ENCODE data around the gene CBLC.

The CBLC gene

GRCh38 chr19:44744871-44745332 is 32.8 kb upstream of the CBLC start:
- Histone ChIP-seq H3K27ac (peak overlapping the region; percentile 6; the same call in 1 of the 2 replicates), H3K9ac (ENCODE audit: insufficient read length) (no peak overlapping the region), H3K4me3 (0 out of 2 replicates have a peak overlapping the region, but pooled peaks have one; percentile 18), H3K36me3 (ENCODE audit: insufficient read depth, low read length) (no peaks in the 10 kb centered on the region), H3K9me3 (ENCODE audit: low read depth, low read length) (no peaks in the 10 kb centered on the region)
- TF ChIP-seq FOXP2 (optimal IDR thresholded peaks at IDR 0.05; ENCODE audit: control extremely low read depth, extremely low read length, insufficient read depth) (no peak), POLR2AphosphoS5 (IDR thresholded peaks at IDR 0.05; ENCODE audit: borderline replicate concordance, low read depth, low read length) (no peak), EZH2 (IDR thresholded peaks at IDR 0.05) (no peak)
- no peak for DNase-seq (ENCODE audit: low read depth, low spot score)

- Histone ChIP-seq H3K4me3 (0 out of 2 replicates have a peak overlapping the region, but pooled peaks have one; percentile 18), H3K27ac (no peak overlapping the region), H3K9me3 (ENCODE audit: low read depth, low read length) (no peaks in the 10 kb centered on the region), H3K9ac (ENCODE audit: insufficient read length) (no peak overlapping the region), H3K36me3 (ENCODE audit: insufficient read depth, low read length) (no peaks in the 10 kb centered on the region)
- TF ChIP-seq EZH2 (IDR thresholded peaks at IDR 0.05) = no peak
- TF ChIP-seq FOXP2 (optimal IDR thresholded peaks at IDR 0.05; ENCODE audit: control extremely low read depth, extremely low read length, insufficient read depth) = no peak
- no peak for TF ChIP-seq POLR2AphosphoS5 (IDR thresholded peaks at IDR 0.05; ENCODE audit: borderline replicate concordance, low read depth, low read length)
- no peak for DNase-seq (ENCODE audit: low read depth, low spot score)
Observed at GRCh38 chr19:44745341-44745831, 32.3 kb upstream of the CBLC start.

- H3K9me3 ChIP-seq (ENCODE audit: low read depth, low read length) = no peaks in the 10 kb centered on the region
- no peaks in the 10 kb centered on the region for H3K36me3 ChIP-seq (ENCODE audit: insufficient read depth, low read length)
- TF ChIP-seq POLR2AphosphoS5 (IDR thresholded peaks at IDR 0.05; ENCODE audit: borderline replicate concordance, low read depth, low read length) = no peak
- TF ChIP-seq EZH2 (IDR thresholded peaks at IDR 0.05) = no peak
- no peak for TF ChIP-seq FOXP2 (optimal IDR thresholded peaks at IDR 0.05; ENCODE audit: control extremely low read depth, extremely low read length, insufficient read depth)
- no peak overlapping the region for H3K27ac ChIP-seq
- no peak for DNase-seq (ENCODE audit: low read depth, low spot score)
- no peak overlapping the region for H3K9ac ChIP-seq (ENCODE audit: insufficient read length)
- no peak overlapping the region for H3K4me3 ChIP-seq
Observed at GRCh38 chr19:44745887-44746600, 31.6 kb upstream of the CBLC start.

- Histone ChIP-seq H3K9me3 (ENCODE audit: low read depth, low read length) (no peaks in the 10 kb centered on the region), H3K4me3 (no peak overlapping the region), H3K27ac (no peak overlapping the region), H3K36me3 (ENCODE audit: insufficient read depth, low read length) (no peaks in the 10 kb centered on the region), H3K9ac (ENCODE audit: insufficient read length) (no peak overlapping the region)
- TF ChIP-seq EZH2 (IDR thresholded peaks at IDR 0.05) = no peak
- no peak for DNase-seq (ENCODE audit: low read depth, low spot score)
Observed at GRCh38 chr19:44746616-44746945, 31.1 kb upstream of the CBLC start.

- H3K27ac ChIP-seq = peak overlapping the region; percentile 86; the same call in 1 of the 2 replicates
- DNase-seq (ENCODE audit: low read depth, low spot score) = no peak
- peak overlapping the region; percentile 95 for H3K4me3 ChIP-seq
- TF ChIP-seq EZH2 (IDR thresholded peaks at IDR 0.05) = no peak
- peak; percentile 65 for TF ChIP-seq POLR2AphosphoS5 (IDR thresholded peaks at IDR 0.05; ENCODE audit: borderline replicate concordance, low read depth, low read length)
- H3K9me3 ChIP-seq (ENCODE audit: low read depth, low read length) = no peaks in the 10 kb centered on the region
- peak overlapping the region; percentile 73 for H3K9ac ChIP-seq (ENCODE audit: insufficient read length)
- H3K36me3 ChIP-seq (ENCODE audit: insufficient read depth, low read length) = no peaks in the 10 kb centered on the region
Observed at GRCh38 chr19:44746946-44747738, 30.5 kb upstream of the CBLC start.

- peak overlapping the region; percentile 86; the same call in 1 of the 2 replicates for H3K27ac ChIP-seq
- H3K9ac ChIP-seq (ENCODE audit: insufficient read length) = peak overlapping the region; percentile 73
- H3K4me3 ChIP-seq = peak overlapping the region; percentile 95
Observed at GRCh38 chr19:44747739-44748425, 29.8 kb upstream of the CBLC start.

GRCh38 chr19:44748426-44749254 is 29.1 kb upstream of the CBLC start, which contains the start of gene BCL3:
TSS of gene BCL3 (plus strand) at chr19:44748708. CDS start at chr19:44748791, 83 bp downstream.
- H3K27ac ChIP-seq = peak within 1 kb of the TSS; percentile 86; the same call in 1 of the 2 replicates
- TF ChIP-seq EZH2 (IDR thresholded peaks at IDR 0.05) = no peak
- no peak for TF ChIP-seq FOXP2 (optimal IDR thresholded peaks at IDR 0.05; ENCODE audit: control extremely low read depth, extremely low read length, insufficient read depth)
- TF ChIP-seq POLR2AphosphoS5 (IDR thresholded peaks at IDR 0.05; ENCODE audit: borderline replicate concordance, low read depth, low read length) = no peak
- peak within 1 kb of the TSS; percentile 95 for H3K4me3 ChIP-seq
- peak within 1 kb of the TSS; percentile 74 for H3K9ac ChIP-seq (ENCODE audit: insufficient read length)
- no peaks in the 10 kb centered on the region; the same call in 1 of the 2 replicates for H3K36me3 ChIP-seq (ENCODE audit: insufficient read depth, low read length)
- no peaks in the 10 kb centered on the region for H3K9me3 ChIP-seq (ENCODE audit: low read depth, low read length)
- DNase-seq (ENCODE audit: low read depth, low spot score) = no peak

More at GRCh38 chr19:44747739-44748425, 29.8 kb upstream of the CBLC start:
- no peaks in the 10 kb centered on the region for H3K9me3 ChIP-seq (ENCODE audit: low read depth, low read length)
- no peak for DNase-seq (ENCODE audit: low read depth, low spot score)
- TF ChIP-seq FOXP2 (optimal IDR thresholded peaks at IDR 0.05; ENCODE audit: control extremely low read depth, extremely low read length, insufficient read depth) (no peak), EZH2 (IDR thresholded peaks at IDR 0.05) (no peak), POLR2AphosphoS5 (IDR thresholded peaks at IDR 0.05; ENCODE audit: borderline replicate concordance, low read depth, low read length) (no peak)
- no peaks in the 10 kb centered on the region; the same call in 1 of the 2 replicates for H3K36me3 ChIP-seq (ENCODE audit: insufficient read depth, low read length)

Data from SK-N-MC (cell line).